Immature natural killer cell (primary cell): ENCODE data around the gene FBXW8. TPM values are rescaled to one million over a fixed set of nuclear protein-coding genes. Genes with fewer than 3 reads are reported as not detected.

Experiments
- polyA plus RNA-seq, 3 donors: library from polyadenylated mRNA; unstranded; fragments of 300-500 nt; fragmentation: Illumina TruSeq; gene quantifications; one replicate each; pipeline ENCODE4 v1.2.3, GENCODE V29; 2021

FBXW8 gene
- polyA plus RNA-seq, 3 donors from 2014 or later, result 6.6 to 11.6 (median 10.6) TPM

Other genes starting within 250 kb of the FBXW8 start
- gene SPRING1, start 172.9 kb upstream of the FBXW8 start, polyA plus RNA-seq, result 10 to 100 TPM; 30.4 to 41.7 (median 38.4) TPM
- gene RNFT2, start 172.6 kb upstream of the FBXW8 start, polyA plus RNA-seq, result 1 to 10 TPM in 2 of 3 donors, not detected in 1; 1.3 to 1.4 TPM
- gene HRK, start 29.5 kb upstream of the FBXW8 start, polyA plus RNA-seq, result not detected
- 10 to 100 TPM; 42.6 to 71.3 (median 53.8) TPM for gene TESC, start 188.5 kb downstream of the FBXW8 start, polyA plus RNA-seq